K562 (cell line): ENCODE measurements around the gene PPP1R3C. TPM values are rescaled to one million over a fixed set of nuclear protein-coding genes. Genes with fewer than 3 reads are reported as not detected.
A peak's percentile ranks its signal among the peaks of the same experiment; 100 is the strongest.

ENCODE experiments used
- BACH1 ChIP-seq: fragments of 200-800 bp; sonication (Bioruptor generic); IDR thresholded peaks from 2 replicates; pipeline ENCODE4 v1.6.1; 2016; ENCODE audit warnings: missing genetic modification characterization, missing compliant biosample characterization
- EHMT2 ChIP-seq: fragments of 450-650 bp; IDR thresholded peaks from 2 replicates; pipeline ENCODE4 v1.6.1; 2018; ENCODE audit warnings: antibody characterized with exemption
- HCFC1 ChIP-seq: IDR thresholded peaks from 2 replicates; pipeline ENCODE4 v1.6.1; 2012; ENCODE audit warnings: low read depth, low read length, improper control_type of control experiment
- HEY1 ChIP-seq: fragments of 250-450 bp; sonication (Bioruptor Pico); IDR thresholded peaks from 2 replicates; pipeline ENCODE4 v1.5.0; 2020; ENCODE audit warnings: mild to moderate bottlenecking, moderate library complexity, borderline replicate concordance
- JUND ChIP-seq, 2 experiments: IDR thresholded peaks; 2 replicates in 1 of 2; 3 replicates in 1 of 2; pipeline ENCODE4 v1.6.1; 2011; ENCODE audit warnings: borderline replicate concordance in 2 of 2, low read depth in 2 of 2, low read length in 2 of 2, improper control_type of control experiment in 1 of 2, missing biosample characterization in 1 of 2, missing genetic modification characterization in 1 of 2, missing genetic modification reagents in 1 of 2
- MBD2 ChIP-seq: sonication (generic); IDR thresholded peaks from 2 replicates; pipeline ENCODE4 v1.6.1; 2016; ENCODE audit warnings: low read depth, borderline replicate concordance
- MCM7 ChIP-seq, 2 experiments: fragments of 450-650 bp; IDR thresholded peaks; 2 replicates each; pipeline ENCODE4 v1.6.1; 2016 to 2018
- MYNN ChIP-seq, 2 experiments: sonication (generic); formaldehyde crosslinking in 1 of 2; IDR thresholded peaks; 2 replicates each; pipeline versions ENCODE4 v1.5.0 to v1.6.1; 2016 to 2020; ENCODE audit warnings: antibody characterized with exemption in 1 of 2, missing genetic modification reagents in 1 of 2
- NONO ChIP-seq, 2 experiments: fragments of 200-400 bp in 1 of 2; fragments of 450-650 bp in 1 of 2; formaldehyde crosslinking in 1 of 2; IDR thresholded peaks; 2 replicates each; pipeline ENCODE4 v1.6.1; 2017; ENCODE audit warnings: low read depth in 2 of 2, mild to moderate bottlenecking in 2 of 2, moderate library complexity in 2 of 2, low read length in 1 of 2
- POLR2AphosphoS5 ChIP-seq: IDR thresholded peaks from 2 replicates; pipeline ENCODE4 v1.6.1; 2011; ENCODE audit warnings: mild to moderate bottlenecking, low read depth, low read length, moderate library complexity; ENCODE audit not compliant: control insufficient read depth, insufficient read depth
- POLR3G ChIP-seq: IDR thresholded peaks from 2 replicates; pipeline ENCODE4 v1.6.1; 2011; ENCODE audit not compliant: insufficient read length, insufficient replicate concordance; ENCODE audit errors: extremely low read depth
- RUNX1 ChIP-seq: sonication (generic); IDR thresholded peaks from 2 replicates; pipeline ENCODE4 v1.6.1; 2016; ENCODE audit warnings: antibody characterized with exemption, low read depth
- SMARCA4 ChIP-seq: fragments of 450-650 bp; IDR thresholded peaks from 2 replicates; pipeline ENCODE4 v1.6.1; 2016
- SP2 ChIP-seq: IDR thresholded peaks from 2 replicates; pipeline ENCODE4 v1.6.1; 2011; ENCODE audit warnings: mild to moderate bottlenecking, low read depth, low read length, moderate library complexity; ENCODE audit not compliant: poor library complexity, severe bottlenecking; ENCODE audit errors: extremely low read depth
- ZFX ChIP-seq: sonication (generic); formaldehyde crosslinking; IDR thresholded peaks from 2 replicates; pipeline ENCODE4 v1.8.0; 2022; ENCODE audit warnings: mild to moderate bottlenecking, missing genetic modification reagents, moderate library complexity
- polyA plus RNA-seq, 8 experiments: library from polyadenylated mRNA; depleted of rRNA in 4 of 8; stranded (reverse) in 5 of 8; unstranded in 3 of 8; fragments of >200 nt; fragmentation: Nextera tagmentation in 2 of 8; fragmentation: Illumina TruSeq in 1 of 8; extraction: Ambion mirVana in 2 of 8; extraction: Trizol in 1 of 8; gene quantifications; 2 replicates each; pipeline versions ENCODE4 v1.2.1 to v1.2.3, GENCODE V29; 2011 to 2014; ENCODE audit warnings: inconsistent platforms in 1 of 8, missing spikeins in 1 of 8
- total RNA-seq, 7 experiments: library from RNA; depleted of rRNA in 6 of 7; stranded (reverse); fragments of >200 nt in 6 of 7; fragmentation: Illumina TruSeq in 2 of 7; extraction: Trizol in 2 of 7; gene quantifications; 2 replicates each; pipeline versions ENCODE4 v1.2.1 to v1.2.3, GENCODE V29; 2011 to 2021; ENCODE audit warnings: low replicate concordance in 1 of 7
- TF ChIP-seq, protein P1 (sequence below): sonication (generic); formaldehyde crosslinking; IDR thresholded peaks from 2 replicates; pipeline ENCODE4 v1.8.0; 2023; ENCODE audit warnings: missing genetic modification reagents, mild to moderate bottlenecking, borderline replicate concordance
- TF ChIP-seq, protein P2 (sequence below): sonication (generic); formaldehyde crosslinking; IDR thresholded peaks from 2 replicates; pipeline ENCODE4 v1.8.1; 2023; ENCODE audit warnings: mild to moderate bottlenecking, missing genetic modification reagents
- TF ChIP-seq, protein P3 (sequence below): sonication (generic); formaldehyde crosslinking; IDR thresholded peaks from 2 replicates; pipeline ENCODE4 v1.8.0; 2022; ENCODE audit warnings: mild to moderate bottlenecking, missing genetic modification reagents

Gene PPP1R3C
- total and polyA plus RNA-seq, 9 of the 15 experiments (the other 6 are each of a cell fraction or from before 2014, with no cell fraction given): 0.06 to 0.24 (median 0.12) TPM; not detected in 3

DNA sequence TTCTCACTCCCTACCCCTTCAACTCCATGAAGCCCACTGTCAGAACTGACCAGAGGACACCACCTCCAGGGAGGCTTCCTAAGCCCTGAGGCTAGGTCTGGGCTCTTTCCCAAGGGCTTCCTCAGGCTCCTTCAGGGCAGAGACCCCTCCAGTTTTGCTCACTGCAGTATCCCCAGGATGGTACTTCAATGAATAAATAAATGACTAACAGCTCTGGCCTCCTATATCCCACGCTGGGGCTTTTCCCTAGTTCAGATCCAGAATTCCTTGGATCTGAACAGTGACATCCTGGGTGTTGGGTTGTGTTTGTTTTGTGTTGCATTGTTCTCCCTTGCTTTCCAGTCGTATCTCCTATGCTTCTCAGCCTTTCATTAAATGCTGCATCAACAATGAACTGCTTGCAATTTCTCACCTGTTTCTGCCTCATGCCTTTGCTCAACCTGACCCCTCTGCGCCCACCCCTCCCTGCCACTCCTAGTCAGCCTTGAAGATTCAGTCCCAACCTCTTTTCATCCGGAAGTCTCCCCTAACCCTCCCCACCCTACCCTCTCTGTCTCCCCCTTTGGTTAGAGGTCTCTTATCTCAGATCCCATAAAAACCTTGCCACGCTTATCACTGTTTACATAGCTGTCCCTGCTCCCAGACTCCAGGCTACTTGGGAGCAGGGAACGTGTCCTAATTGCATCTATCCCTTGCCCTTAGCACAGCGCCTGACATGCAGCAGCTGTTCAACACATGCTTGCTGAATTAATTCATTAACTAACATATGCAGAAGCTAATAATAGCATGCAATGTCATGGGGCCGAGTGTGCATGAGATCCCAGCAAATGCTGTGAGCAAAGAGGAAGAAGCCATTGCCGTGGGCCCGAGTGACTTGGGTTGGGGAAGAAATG lies 41.7 kb downstream of the PPP1R3C start (continued):
- no peak for TF ChIP-seq SP2
- TF ChIP-seq MBD2: 0 out of 2 replicates have a peak, but pooled peaks have one; percentile 42
- no peak for TF ChIP-seq EHMT2
- TF ChIP-seq JUND (IDR thresholded peaks at IDR 0.05; ENCODE audit: borderline replicate concordance, low read depth, low read length): peak; percentile 65
- no peak; the same call in 2 of the 3 replicates for TF ChIP-seq JUND (tag; IDR thresholded peaks at IDR 0.05; ENCODE audit: borderline replicate concordance, low read depth, low read length)
- peak; percentile 92 for TF ChIP-seq SMARCA4
- TF ChIP-seq RUNX1: no peak
- TF ChIP-seq, protein P1, sequence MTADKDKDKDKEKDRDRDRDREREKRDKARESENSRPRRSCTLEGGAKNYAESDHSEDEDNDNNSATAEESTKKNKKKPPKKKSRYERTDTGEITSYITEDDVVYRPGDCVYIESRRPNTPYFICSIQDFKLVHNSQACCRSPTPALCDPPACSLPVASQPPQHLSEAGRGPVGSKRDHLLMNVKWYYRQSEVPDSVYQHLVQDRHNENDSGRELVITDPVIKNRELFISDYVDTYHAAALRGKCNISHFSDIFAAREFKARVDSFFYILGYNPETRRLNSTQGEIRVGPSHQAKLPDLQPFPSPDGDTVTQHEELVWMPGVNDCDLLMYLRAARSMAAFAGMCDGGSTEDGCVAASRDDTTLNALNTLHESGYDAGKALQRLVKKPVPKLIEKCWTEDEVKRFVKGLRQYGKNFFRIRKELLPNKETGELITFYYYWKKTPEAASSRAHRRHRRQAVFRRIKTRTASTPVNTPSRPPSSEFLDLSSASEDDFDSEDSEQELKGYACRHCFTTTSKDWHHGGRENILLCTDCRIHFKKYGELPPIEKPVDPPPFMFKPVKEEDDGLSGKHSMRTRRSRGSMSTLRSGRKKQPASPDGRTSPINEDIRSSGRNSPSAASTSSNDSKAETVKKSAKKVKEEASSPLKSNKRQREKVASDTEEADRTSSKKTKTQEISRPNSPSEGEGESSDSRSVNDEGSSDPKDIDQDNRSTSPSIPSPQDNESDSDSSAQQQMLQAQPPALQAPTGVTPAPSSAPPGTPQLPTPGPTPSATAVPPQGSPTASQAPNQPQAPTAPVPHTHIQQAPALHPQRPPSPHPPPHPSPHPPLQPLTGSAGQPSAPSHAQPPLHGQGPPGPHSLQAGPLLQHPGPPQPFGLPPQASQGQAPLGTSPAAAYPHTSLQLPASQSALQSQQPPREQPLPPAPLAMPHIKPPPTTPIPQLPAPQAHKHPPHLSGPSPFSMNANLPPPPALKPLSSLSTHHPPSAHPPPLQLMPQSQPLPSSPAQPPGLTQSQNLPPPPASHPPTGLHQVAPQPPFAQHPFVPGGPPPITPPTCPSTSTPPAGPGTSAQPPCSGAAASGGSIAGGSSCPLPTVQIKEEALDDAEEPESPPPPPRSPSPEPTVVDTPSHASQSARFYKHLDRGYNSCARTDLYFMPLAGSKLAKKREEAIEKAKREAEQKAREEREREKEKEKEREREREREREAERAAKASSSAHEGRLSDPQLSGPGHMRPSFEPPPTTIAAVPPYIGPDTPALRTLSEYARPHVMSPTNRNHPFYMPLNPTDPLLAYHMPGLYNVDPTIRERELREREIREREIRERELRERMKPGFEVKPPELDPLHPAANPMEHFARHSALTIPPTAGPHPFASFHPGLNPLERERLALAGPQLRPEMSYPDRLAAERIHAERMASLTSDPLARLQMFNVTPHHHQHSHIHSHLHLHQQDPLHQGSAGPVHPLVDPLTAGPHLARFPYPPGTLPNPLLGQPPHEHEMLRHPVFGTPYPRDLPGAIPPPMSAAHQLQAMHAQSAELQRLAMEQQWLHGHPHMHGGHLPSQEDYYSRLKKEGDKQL (CRISPR knock-in tag): no peak
- TF ChIP-seq HEY1: 0 out of 2 replicates have a peak, but pooled peaks have one; percentile 14
- TF ChIP-seq POLR2AphosphoS5: peak; percentile 41; the same call in 1 of the 2 replicates
- TF ChIP-seq MCM7 (IDR thresholded peaks at IDR 0.05): no peak
- no peak for TF ChIP-seq BACH1
- no peak for TF ChIP-seq HCFC1
- TF ChIP-seq MYNN (IDR thresholded peaks at IDR 0.05): peak; percentile 16; the same call in 1 of the 2 replicates
- no peak for TF ChIP-seq MYNN (CRISPR knock-in tag; IDR thresholded peaks at IDR 0.05)
- TF ChIP-seq, protein P2, sequence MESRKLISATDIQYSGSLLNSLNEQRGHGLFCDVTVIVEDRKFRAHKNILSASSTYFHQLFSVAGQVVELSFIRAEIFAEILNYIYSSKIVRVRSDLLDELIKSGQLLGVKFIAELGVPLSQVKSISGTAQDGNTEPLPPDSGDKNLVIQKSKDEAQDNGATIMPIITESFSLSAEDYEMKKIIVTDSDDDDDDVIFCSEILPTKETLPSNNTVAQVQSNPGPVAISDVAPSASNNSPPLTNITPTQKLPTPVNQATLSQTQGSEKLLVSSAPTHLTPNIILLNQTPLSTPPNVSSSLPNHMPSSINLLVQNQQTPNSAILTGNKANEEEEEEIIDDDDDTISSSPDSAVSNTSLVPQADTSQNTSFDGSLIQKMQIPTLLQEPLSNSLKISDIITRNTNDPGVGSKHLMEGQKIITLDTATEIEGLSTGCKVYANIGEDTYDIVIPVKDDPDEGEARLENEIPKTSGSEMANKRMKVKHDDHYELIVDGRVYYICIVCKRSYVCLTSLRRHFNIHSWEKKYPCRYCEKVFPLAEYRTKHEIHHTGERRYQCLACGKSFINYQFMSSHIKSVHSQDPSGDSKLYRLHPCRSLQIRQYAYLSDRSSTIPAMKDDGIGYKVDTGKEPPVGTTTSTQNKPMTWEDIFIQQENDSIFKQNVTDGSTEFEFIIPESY: no peak
- TF ChIP-seq ZFX: no peak
- TF ChIP-seq POLR3G: no peak
- no peak for TF ChIP-seq NONO (IDR thresholded peaks at IDR 0.05; ENCODE audit: low read depth in 2 of 2, low read length in 1 of 2)
- TF ChIP-seq, protein P3, sequence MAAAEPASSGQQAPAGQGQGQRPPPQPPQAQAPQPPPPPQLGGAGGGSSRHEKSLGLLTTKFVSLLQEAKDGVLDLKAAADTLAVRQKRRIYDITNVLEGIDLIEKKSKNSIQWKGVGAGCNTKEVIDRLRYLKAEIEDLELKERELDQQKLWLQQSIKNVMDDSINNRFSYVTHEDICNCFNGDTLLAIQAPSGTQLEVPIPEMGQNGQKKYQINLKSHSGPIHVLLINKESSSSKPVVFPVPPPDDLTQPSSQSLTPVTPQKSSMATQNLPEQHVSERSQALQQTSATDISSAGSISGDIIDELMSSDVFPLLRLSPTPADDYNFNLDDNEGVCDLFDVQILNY (CRISPR knock-in tag): no peak
